Stimulated activated CD8-positive, alpha-beta memory T cell treated with anti-CD3 and anti-CD28 coated beads, Interleukin-7, amount 100 ng/mL, for 4 hours (primary cell): ENCODE measurements around the gene CACNG4.

Experiments used
- DNase-seq, 2 donors: peaks; one replicate each; pipeline ENCODE4 v3.0.0-alpha.2; 2020; ENCODE audit warnings: low read depth in 2 of 2

CACNG4 gene

DNA sequence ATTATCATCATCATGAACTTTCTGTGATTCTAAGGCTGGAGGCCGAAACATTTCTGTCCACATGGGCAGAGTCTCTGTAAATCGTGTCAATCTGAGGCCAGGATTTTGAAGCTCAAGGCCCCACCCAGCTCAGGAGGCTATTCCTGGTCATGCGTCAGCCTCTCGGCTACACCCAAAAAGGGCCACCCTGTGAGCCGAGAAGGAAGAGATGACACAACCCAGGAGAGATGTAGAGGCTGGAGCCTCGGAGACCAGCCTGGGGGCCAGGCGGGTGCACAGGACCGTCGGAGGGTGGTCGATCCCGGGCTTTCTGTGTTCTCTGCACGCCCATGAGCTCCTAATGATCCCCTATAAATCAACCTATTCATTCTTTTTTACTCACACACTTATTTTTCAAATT, 78.8 kb downstream of the CACNG4 start:
- no peak for DNase-seq

DNA sequence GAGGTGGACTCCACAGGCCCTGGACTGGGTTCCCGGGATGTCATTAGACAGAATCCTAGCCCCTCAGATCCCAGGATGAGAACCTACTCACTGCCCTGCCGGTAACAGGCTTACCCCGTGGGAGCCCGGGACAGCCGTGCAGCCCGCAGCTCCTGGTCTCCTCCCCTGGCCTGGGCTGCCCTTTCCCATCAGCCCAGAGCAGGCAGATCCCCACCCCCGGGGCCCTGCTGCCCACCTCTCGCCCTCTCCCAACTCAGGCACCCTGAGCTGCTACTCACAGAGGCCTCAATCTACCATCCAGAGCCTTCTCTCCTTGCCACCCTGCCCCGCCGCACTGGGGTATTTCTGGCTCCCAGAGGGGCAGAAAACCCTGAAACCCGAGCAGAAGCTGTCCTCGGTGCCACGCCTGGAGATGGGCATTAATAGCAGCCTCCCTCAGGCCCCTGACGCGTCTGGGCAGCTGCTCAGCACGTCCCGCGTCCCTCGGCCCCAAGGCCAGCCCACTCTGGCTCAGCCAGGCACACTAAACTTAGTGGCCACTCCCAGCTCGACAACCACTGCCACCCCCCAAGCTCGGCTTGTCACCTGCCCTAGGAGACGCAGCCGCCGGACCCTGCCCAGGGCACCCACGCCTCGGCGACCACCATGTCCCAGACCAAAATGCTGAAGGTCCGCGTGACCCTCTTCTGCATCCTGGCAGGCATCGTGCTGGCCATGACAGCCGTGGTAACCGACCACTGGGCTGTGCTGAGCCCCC, 79.7 kb downstream of the CACNG4 start, which contains the start of gene CACNG1:
CACNG1 (plus strand) TSS at position 539 of the 757 bp plus-strand sequence; CDS start at position 646, 107 bp downstream.
- no peak for DNase-seq

DNA sequence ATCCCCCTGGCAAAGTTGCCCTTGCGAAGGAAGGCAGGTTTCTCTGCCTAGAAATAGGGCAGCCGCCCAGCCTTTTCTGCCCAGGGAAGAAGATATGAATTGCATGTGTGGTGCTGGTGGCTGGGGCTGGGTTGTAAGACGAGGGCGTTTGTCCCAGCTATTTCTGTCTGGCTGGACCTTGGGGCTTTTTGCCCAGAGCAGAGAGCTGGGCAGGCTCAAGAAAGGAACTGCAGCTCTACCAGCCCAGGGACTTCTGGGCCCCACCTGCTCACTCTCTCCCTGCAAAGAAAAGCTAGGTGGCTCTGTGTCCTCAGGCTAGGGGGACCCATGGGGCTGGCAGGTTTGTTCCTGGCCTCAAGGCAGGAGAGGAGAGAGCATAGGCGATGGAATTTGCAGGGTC, 80.4 kb downstream of the CACNG4 start:
- DNase-seq, result no peak

DNA sequence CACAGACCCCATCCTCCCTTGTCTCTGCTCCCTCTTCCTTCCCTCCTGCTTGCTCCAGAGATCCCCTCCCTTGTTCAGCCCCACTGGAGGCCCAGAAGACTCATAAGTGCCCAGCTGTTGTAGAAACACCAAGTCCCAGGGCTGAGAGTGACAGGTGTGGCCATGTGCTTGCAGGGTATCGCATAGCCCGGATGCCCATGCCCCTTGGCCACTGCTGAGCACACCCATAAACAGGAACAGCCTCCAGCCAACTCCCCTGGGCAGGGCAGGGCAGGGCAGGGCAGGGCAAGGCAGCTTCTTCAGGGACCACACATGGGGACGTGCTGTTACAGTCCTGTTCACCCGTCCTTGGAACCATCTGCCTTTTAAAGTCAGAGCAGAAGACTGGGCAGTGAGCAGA, 81.9 kb downstream of the CACNG4 start:
- no peak for DNase-seq

DNA sequence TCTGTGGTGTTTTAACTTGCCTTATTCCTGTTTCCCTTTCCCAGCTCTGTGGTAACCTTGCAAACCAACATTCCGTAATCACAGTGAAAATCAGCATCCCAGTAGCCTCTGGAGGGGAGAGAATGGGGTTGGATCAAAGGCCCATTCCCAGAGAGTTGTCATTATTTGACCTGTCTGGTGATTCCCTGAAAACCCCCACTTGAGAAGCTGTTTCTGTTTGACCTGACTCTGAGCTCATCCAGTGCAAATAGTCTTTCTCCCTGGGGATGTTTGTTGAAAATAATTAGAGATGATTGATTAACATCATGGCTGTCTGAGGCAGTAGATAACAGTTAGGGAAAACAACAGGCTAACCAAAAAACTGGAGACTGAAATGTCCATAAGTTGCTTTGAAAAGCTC, 82.9 kb downstream of the CACNG4 start:
- DNase-seq, result no peak

DNA sequence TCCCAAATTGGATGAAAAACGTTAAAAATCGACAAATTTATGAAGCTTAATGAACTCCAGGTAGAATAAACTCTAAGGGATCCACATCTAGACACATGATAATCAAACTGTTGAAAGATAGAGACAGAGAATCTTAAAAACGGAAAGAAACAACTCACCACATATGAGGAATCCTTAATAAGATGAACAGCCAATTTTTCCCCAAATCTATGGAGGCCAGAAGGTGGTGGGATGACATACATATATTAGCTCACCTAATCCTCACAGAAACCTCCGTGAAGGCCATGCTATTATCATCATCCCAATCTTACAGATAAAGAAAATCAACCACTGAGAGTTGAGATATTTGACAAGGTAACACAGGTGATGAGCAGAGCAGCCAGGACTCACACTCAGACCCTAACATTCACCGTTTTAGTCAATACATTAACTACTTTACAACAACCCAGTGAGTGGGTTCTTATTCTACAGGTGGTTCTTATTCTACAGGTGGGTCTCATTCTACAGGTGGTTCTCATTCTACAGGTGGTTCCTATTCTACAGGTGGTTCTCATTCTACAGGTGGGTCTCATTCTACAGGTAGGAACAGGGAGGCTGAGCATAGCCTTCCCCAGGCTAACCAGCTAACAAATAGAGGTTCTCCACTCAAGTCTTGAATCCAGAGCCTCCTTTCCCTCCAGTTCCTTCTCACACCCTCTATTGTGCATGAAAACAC, 84.7 kb downstream of the CACNG4 start:
- DNase-seq, result no peak

DNA sequence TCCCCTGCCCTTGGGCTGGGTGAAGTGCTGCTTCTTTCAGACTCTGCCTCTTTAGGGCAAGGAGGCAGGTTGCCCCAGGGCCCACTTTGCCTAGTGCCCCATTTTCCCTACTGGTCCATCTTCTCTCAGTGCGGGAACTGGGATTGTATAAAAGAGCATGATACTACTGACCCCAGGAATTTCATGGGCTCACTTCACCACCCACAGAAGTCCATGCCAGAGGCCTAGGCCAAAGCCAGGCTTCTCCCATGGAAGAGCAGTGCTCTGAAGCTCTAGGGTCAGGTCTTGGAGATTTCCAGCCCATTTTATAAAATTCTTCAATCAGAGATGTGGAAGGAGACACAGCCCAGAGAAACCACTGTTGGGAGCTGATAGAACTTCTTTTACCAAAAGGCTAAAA, 85.6 kb downstream of the CACNG4 start:
- no peak for DNase-seq

DNA sequence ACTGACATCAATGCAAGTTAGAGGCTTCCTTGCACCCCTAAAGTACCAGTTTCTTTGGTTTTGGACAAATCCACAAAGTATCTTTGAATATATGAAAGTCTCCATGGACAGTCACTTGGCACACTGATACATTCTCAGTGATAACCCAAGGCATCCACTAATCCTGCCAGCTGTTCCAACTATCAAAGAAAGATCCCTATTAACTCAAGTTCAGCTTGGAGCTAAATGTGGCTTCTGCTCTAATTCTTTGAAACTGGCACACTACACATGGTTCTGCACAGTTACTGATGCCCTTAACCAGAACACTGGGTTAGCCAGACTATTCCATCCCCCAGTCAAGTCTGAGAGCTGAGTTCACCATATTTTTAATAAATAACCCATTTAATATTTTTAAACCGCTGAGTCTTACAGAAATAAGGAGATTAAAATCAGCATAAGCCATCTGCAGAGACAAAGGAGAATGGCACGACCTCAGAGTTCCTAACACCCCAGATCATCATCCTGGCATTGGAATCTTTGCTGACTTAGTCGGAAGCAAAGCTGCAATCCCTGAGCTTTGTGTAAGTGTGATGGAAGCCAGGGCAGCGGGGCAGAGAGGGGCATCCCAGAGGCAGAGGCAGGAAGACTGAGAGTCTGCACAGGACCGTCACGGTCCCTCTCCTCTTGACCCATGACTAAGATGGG, 86.1 kb downstream of the CACNG4 start:
- no peak for DNase-seq

DNA sequence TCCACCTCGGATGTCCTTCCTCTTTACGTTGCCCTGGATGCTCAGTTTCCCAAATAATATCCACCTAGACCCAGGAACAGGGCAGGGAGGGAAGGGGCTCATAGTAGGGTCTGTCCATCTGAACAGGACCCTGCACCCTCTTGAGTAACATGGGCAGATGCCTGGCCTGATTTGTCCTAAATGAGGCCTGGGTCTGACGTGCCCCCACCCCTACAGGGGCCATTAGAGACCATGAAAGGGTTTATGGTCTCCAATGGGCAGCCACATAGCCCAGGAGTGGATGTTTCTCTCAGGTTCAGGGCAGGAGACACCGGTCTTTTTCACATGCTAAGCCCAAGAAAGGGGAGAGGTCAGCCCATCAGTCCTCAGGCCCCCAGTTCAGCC, 86.6 kb downstream of the CACNG4 start:
- DNase-seq, result no peak

DNA sequence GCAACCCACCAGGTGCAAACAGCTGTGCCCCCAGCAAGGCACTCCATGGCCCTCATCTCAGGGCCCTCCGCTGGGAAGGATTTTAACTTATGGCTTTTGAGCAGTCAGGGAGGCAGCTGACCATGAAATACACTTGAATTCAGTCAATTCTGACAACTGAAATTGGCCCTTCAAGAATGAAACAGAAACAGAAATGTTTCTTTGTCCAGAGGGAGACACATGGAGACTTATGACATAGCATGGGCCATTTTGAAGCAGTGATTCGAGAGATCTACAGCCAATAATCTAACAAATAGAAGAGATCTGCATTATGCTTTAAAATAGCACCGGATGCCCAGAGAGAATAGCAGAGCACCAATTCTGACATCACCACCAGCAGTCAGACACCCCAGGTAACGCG, 87.3 kb downstream of the CACNG4 start:
- no peak for DNase-seq

DNA sequence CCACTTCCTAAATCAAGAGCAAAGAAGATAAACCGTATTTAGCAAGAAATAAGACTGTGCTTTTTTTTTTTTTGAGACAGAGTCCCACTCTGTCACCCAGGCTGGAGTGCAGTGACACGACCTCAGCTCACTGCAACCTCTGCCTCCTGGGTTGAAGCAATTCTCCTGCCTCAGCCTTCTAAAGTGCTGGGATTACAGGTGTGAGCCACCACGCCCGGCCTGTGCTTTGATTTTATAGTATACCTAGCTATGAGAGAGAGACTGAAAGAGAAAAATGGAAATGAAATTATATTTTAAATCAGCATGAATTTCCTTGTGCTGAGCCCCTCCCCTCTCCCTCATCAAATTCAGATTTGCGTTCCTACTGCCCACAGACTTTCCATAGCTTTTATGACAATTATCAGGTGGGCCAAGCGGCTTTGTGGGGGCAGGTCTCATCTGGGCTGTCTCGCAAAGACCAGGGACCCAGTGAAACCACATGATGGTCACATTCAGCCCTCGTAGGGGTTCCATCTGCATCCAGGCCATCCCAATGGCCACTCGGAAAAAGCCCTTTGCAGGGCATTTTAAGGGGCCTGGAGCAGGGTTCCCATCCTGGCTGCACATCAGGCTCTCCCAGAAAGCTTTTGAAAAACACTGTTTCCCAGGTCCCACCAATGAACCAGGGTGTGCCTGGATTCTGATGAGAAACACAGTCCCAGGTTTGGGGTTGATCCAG, 88.4 kb downstream of the CACNG4 start:
- DNase-seq, result no peak

DNA sequence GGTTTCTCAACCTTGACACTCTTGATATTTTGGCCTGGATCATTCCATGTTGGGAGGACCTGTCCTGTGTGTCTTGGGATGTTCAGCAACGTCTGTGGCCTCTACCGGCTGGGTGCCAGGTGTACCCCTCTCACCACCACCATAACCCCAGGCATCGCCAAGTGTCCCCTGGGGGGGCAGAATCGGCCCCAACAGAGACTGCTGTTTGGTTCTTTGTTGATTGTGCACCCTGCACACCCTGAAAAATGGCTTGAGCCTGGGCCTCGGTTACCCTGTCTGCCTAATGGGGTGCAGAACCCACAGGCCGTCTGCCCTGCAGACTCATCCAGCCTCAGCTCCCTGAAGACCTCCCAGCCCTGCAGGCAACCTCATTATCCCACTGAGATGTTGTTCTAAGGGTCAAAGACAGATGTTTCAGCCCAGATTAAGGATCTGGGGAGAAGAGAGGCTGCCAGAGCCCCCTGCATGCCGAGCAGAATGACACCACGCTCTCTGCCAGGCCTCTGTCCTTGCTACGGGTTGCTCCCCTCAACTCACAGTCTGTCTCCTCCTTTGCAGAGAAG, 89.0 kb downstream of the CACNG4 start:
- DNase-seq, result no peak

DNA sequence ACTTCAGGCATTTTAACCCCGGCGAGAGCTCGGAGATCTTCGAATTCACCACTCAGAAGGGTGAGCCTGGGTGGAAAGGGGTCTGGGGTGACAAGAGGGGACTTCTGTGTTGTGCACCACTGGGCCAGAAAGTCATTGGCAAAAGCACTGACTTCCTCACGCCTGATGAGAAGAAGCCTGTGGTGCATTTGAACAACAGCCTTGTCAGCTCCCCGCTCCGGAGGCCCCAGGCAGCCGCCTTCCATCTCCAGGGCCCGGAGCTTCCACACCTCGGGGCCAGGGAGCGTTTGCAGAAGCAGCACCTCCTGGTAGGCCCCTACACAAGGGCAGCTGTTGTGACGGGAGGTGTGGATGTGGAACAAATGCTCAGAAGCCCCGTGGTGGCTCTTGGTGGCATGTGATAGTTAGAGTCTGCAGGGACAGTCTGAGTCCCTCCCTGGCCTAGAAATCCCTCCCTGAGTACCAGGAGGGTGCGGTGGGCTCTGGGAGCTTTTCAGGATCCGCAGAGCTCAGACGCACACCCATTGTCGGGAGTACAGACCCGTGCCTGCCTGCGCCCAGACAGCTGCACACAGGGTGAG, 89.6 kb downstream of the CACNG4 start:
- DNase-seq, result no peak

DNA sequence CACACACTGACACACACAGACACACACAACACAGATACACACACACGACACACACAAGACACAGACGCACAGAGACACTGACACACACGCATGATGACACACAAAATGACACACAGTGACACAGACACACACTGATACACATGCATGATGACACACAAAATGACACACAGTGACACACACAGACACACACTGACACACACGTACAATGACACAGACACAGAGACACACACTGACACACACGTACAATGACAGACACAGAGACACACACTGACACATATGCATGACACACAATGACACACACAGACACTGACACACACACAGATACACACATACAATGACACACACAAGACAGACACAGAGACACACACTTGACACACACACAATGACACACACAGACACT, 90.1 kb downstream of the CACNG4 start:
- no peak for DNase-seq

DNA sequence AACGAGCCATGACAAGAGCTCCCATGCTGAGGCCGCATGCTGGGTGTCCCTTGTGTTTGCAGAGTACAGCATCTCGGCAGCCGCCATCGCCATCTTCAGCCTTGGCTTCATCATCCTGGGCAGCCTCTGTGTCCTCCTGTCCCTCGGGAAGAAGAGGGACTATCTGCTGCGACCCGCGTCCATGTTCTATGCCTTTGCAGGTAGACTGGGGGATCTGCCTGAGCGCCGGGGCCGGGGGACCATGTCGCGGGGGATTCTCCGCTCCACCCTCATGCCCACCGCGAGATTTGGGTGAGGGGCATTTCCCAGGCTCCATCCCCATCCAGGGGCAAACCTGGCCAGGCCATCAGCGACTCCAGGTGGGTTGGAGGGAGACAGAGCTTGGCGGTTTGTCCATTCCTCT, 90.5 kb downstream of the CACNG4 start:
- DNase-seq, result no peak

DNA sequence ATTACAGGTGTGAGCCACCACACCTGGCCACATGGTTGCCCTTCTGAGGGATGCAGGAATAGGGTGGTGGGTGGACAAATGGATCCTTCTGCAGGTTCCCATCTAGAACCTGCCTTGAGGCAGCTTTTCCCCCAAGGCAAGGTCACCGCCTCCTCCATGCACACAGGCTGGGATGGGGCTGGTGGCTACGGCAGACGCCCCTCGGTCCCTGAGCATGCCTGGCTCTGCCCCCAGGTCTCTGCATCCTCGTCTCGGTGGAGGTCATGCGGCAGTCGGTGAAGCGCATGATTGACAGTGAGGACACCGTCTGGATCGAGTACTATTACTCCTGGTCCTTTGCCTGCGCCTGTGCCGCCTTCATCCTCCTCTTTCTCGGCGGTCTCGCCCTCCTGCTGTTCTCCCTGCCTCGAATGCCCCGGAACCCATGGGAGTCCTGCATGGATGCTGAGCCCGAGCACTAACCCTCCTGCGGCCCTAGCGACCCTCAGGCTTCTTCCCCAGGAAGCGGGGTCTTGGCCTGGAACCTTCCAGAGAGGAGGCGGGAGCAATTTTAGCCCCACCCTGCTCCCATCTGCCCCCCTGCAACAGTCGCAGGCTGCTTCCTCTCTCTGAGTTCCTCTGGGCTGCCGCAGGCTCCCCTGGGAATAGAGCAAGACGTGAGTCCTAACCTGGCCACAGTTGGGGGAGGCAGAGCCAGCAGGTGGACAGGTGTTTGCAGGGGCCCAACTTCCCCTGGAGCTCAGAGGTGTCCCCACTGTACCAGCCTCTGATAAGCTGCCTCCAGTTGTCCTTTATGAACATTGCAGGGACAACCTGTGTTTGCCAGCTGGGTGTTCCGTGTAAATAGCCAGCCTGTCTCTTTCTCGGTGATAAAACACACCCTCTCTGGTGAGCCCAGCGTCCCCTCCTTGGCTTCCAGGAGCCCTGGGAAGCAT, 91.6 kb downstream of the CACNG4 start:
- DNase-seq, result no peak

DNA sequence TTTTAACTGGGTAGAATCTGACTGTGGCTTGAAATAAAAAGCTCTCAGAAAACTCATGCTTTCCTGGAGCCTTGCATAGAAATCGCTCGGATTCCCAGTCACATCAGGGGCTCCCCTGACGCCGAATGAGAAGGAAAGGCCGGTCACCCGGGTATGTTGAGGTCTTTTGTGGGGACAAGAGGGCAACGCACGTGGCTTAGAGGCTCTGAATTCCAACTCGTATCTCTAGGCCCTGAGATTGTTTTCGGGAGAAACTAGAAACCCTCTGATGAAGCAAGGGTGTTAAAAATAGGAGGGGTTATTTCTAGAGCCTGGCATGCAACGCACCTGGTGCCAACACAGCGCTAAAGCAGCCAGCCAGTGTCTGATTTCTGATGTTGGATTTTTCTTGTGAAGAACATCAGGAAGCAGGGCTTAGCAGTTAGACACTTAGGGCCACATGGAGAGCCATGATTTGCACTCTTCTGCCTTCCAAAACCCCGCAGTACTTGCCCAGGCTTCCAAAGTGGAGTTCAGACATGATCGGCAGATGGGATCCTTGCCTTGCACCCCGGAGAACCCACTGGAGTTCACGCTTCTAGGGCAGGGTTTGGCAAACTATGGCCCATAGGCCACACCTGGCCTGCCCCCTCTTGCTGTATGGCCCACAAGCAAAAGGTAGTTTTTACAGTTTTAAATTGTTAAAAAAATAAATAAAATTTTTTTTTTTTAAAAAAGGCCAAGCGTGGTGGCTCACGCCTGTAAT, 92.4 kb downstream of the CACNG4 start:
- DNase-seq, result no peak

DNA sequence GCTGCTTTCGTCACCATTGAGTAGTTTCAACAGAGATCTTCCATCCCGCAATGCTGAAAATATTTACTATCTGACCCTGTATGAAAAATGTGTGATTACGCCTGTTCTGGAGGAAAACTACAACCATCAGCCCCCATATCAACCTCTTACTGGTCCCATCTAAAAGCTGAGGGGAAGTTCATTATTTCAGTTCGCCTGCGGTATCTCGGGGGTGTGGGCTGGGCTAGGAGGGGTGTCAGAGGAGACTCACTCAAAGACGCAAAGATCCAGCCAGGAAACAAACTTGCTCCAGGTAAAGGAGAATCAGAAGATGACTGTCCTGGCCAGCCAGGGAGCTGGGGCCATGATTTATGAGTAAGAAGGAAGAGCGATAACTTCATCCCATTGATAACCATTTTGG, 93.5 kb downstream of the CACNG4 start:
- no peak for DNase-seq

DNA sequence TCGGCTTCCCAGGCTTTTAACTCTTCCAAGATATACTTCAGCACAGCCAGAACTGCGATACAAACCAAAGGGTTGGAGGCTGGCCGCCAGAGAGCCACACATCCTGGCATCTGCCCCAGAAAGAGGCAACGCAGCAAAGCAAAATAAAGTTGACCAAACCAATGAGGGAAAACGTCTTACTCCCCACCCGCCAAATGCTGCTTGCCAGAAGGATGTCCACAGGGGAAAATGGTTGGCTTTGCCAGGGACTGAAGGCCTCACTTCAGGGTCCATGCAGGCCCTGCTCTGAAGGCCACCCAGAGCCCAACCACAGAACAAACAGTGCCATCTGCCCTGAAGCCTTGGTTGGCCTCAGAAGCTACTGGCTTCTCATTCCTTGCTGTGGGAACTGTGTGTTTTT, 94.9 kb downstream of the CACNG4 start:
- no peak for DNase-seq

DNA sequence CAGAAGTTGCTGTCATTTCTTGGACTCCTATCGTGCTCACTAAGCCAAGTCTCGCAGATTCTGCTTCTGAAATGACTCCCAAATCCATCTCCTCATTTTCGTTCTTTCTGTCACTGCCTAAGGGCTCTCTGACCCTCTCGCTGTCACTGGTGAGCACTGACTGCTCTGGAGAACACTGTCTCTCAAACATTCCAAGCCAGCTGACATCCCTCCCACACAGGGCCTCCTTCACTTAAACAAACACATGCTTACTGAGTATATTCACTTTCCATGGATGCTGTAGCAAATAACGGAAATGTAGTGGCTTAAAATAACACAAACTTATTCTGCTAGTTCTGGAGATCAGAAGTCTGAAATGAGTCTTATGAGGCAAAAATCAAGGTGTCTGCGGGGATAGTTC, 98.6 kb downstream of the CACNG4 start:
- DNase-seq, result no peak
